IPS-20b (cell line): ENCODE results near the gene PLCG2.

Source experiments
- H3K27ac ChIP-seq: one replicate; pipeline ENCODE4 v1.5.1; 2013; ENCODE audit warnings: low read length
- H3K27me3 ChIP-seq: 2 replicates; pipeline ENCODE4 v1.6.1; 2013; ENCODE audit warnings: mild to moderate bottlenecking, low read length, inconsistent platforms; ENCODE audit not compliant: insufficient read depth
- H3K36me3 ChIP-seq: 2 replicates; pipeline ENCODE4 v1.6.1; 2013; ENCODE audit warnings: low read depth, mild to moderate bottlenecking, inconsistent platforms, low read length, moderate library complexity; ENCODE audit not compliant: insufficient read depth
- H3K4me1 ChIP-seq: 2 replicates; pipeline ENCODE4 v1.6.1; 2013; ENCODE audit warnings: mild to moderate bottlenecking, control low read depth, inconsistent platforms, low read length, moderate library complexity; ENCODE audit not compliant: insufficient read depth
- H3K4me3 ChIP-seq: 2 replicates; pipeline ENCODE4 v1.5.1; 2013; ENCODE audit warnings: mild to moderate bottlenecking, low read length, inconsistent platforms
- H3K9ac ChIP-seq: 2 replicates; pipeline ENCODE4 v1.6.1; 2013; ENCODE audit warnings: low read depth, mild to moderate bottlenecking, inconsistent platforms, low read length, moderate library complexity
- H3K9me3 ChIP-seq: 2 replicates; pipeline ENCODE4 v1.6.1; 2013; ENCODE audit warnings: mild to moderate bottlenecking, low read depth, low read length, inconsistent platforms; ENCODE audit not compliant: insufficient read depth

Gene PLCG2

GRCh38 chr16:81780350-81780749 lies 1.3 kb downstream of the PLCG2 start:
- Histone ChIP-seq H3K27ac (no peak overlapping the region), H3K4me1 (peaks cover 2% of the 10 kb centered on the region; the same call in 1 of the 2 replicates), H3K9ac (no peak overlapping the region), H3K27me3 (peaks cover 56% of the 10 kb centered on the region), H3K36me3 (no peaks in the 10 kb centered on the region), H3K4me3 (peak overlapping the region; percentile 77; the same call in 1 of the 2 replicates), H3K9me3 (no peaks in the 10 kb centered on the region)

- H3K9me3 ChIP-seq: no peaks in the 10 kb centered on the region
- no peak overlapping the region for H3K4me3 ChIP-seq
- peaks cover 55% of the 10 kb centered on the region for H3K27me3 ChIP-seq
- no peak overlapping the region for H3K9ac ChIP-seq
- no peak overlapping the region for H3K27ac ChIP-seq
- H3K4me1 ChIP-seq: peaks cover 6% of the 10 kb centered on the region
- H3K36me3 ChIP-seq: no peaks in the 10 kb centered on the region
These were observed 3.1 kb downstream of the PLCG2 start for GRCh38 chr16:81782236-81782635.

GRCh38 chr16:81784072-81784795 lies 5.1 kb downstream of the PLCG2 start:
- H3K4me1 ChIP-seq: peaks cover 6% of the 10 kb centered on the region

GRCh38 chr16:81785138-81785924 lies 6.2 kb downstream of the PLCG2 start:
- H3K36me3 ChIP-seq: no peaks in the 10 kb centered on the region
- H3K9me3 ChIP-seq: no peaks in the 10 kb centered on the region
- H3K27me3 ChIP-seq: peaks cover 26% of the 10 kb centered on the region
- no peak overlapping the region for H3K9ac ChIP-seq
- no peak overlapping the region for H3K4me3 ChIP-seq
- peaks cover 4% of the 10 kb centered on the region for H3K4me1 ChIP-seq
- no peak overlapping the region for H3K27ac ChIP-seq

More at GRCh38 chr16:81784072-81784795, 5.1 kb downstream of the PLCG2 start:
- H3K9me3 ChIP-seq: no peaks in the 10 kb centered on the region
- no peak overlapping the region for H3K9ac ChIP-seq
- H3K36me3 ChIP-seq: no peaks in the 10 kb centered on the region
- H3K27ac ChIP-seq: no peak overlapping the region
- H3K4me3 ChIP-seq: no peak overlapping the region
- peaks cover 37% of the 10 kb centered on the region for H3K27me3 ChIP-seq

- Histone ChIP-seq H3K36me3 (no peaks in the 10 kb centered on the region), H3K27ac (no peak overlapping the region), H3K9ac (no peak overlapping the region), H3K9me3 (no peaks in the 10 kb centered on the region), H3K4me3 (no peak overlapping the region), H3K27me3 (peaks cover 16% of the 10 kb centered on the region), H3K4me1 (peaks cover 4% of the 10 kb centered on the region)
These were observed 7.2 kb downstream of the PLCG2 start for GRCh38 chr16:81786321-81786720.

- Histone ChIP-seq H3K27me3 (peaks cover 11% of the 10 kb centered on the region), H3K4me1 (peaks cover 4% of the 10 kb centered on the region), H3K9ac (no peak overlapping the region), H3K9me3 (no peaks in the 10 kb centered on the region), H3K27ac (no peak overlapping the region), H3K4me3 (no peak overlapping the region), H3K36me3 (no peaks in the 10 kb centered on the region)
These were observed 7.8 kb downstream of the PLCG2 start for GRCh38 chr16:81786868-81787267.

GRCh38 chr16:81787659-81788058 lies 8.6 kb downstream of the PLCG2 start:
- H3K36me3 ChIP-seq: no peaks in the 10 kb centered on the region
- no peak overlapping the region for H3K9ac ChIP-seq
- H3K4me1 ChIP-seq: peaks cover 4% of the 10 kb centered on the region
- peaks cover 3% of the 10 kb centered on the region for H3K27me3 ChIP-seq
- H3K4me3 ChIP-seq: no peak overlapping the region
- H3K9me3 ChIP-seq: no peaks in the 10 kb centered on the region
- H3K27ac ChIP-seq: no peak overlapping the region

GRCh38 chr16:81790277-81790676 lies 11.2 kb downstream of the PLCG2 start:
- H3K9me3 ChIP-seq: no peaks in the 10 kb centered on the region
- H3K9ac ChIP-seq: no peak overlapping the region
- H3K4me1 ChIP-seq: peaks cover 4% of the 10 kb centered on the region; the same call in 1 of the 2 replicates
- no peak overlapping the region for H3K4me3 ChIP-seq
- no peak overlapping the region for H3K27ac ChIP-seq
- H3K27me3 ChIP-seq: no peaks in the 10 kb centered on the region
- no peaks in the 10 kb centered on the region for H3K36me3 ChIP-seq

GRCh38 chr16:81790830-81791435 lies 11.8 kb downstream of the PLCG2 start:
- H3K27ac ChIP-seq: no peak overlapping the region
- H3K4me3 ChIP-seq: no peak overlapping the region
- H3K36me3 ChIP-seq: no peaks in the 10 kb centered on the region
- H3K9me3 ChIP-seq: no peaks in the 10 kb centered on the region
- no peak overlapping the region for H3K9ac ChIP-seq
- H3K4me1 ChIP-seq: peaks cover 4% of the 10 kb centered on the region; the same call in 1 of the 2 replicates
- H3K27me3 ChIP-seq: no peaks in the 10 kb centered on the region

GRCh38 chr16:81792828-81793227 lies 13.7 kb downstream of the PLCG2 start:
- H3K9me3 ChIP-seq: no peaks in the 10 kb centered on the region
- H3K4me3 ChIP-seq: no peak overlapping the region
- H3K27me3 ChIP-seq: no peaks in the 10 kb centered on the region
- no peak overlapping the region for H3K27ac ChIP-seq
- H3K9ac ChIP-seq: no peak overlapping the region
- H3K36me3 ChIP-seq: no peaks in the 10 kb centered on the region
- H3K4me1 ChIP-seq: no peaks in the 10 kb centered on the region

- no peaks in the 10 kb centered on the region for H3K27me3 ChIP-seq
- no peak overlapping the region for H3K9ac ChIP-seq
- no peak overlapping the region for H3K4me3 ChIP-seq
- H3K27ac ChIP-seq: no peak overlapping the region
- no peaks in the 10 kb centered on the region for H3K4me1 ChIP-seq
- no peaks in the 10 kb centered on the region for H3K9me3 ChIP-seq
- H3K36me3 ChIP-seq: no peaks in the 10 kb centered on the region
These were observed 16.1 kb downstream of the PLCG2 start for GRCh38 chr16:81795193-81795592.
